ENCODE results near the gene ZNF440.

Gene ZNF440

DNA sequence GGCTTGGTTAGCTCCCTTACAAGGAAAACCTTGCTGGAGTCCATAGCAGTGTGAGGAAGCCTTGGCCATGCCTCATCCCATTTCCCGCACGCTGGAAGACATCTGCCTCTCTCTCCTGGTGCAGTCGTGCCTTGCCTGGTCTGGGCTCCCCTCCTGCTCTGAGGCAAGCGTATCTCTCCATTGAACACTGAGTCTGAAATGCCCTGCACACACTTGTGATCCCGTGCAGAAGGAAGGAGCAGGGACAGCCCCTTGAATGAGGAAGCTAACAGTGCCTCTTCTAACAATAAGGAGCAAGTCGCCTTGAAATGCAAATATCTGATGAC is 407 bp upstream of the ZNF440 start:
- TF ChIP-seq TAF1 (IDR thresholded peaks at IDR 0.05; ENCODE audit: borderline replicate concordance, insufficient read depth, low read length): no peak
- TF ChIP-seq, protein P1, sequence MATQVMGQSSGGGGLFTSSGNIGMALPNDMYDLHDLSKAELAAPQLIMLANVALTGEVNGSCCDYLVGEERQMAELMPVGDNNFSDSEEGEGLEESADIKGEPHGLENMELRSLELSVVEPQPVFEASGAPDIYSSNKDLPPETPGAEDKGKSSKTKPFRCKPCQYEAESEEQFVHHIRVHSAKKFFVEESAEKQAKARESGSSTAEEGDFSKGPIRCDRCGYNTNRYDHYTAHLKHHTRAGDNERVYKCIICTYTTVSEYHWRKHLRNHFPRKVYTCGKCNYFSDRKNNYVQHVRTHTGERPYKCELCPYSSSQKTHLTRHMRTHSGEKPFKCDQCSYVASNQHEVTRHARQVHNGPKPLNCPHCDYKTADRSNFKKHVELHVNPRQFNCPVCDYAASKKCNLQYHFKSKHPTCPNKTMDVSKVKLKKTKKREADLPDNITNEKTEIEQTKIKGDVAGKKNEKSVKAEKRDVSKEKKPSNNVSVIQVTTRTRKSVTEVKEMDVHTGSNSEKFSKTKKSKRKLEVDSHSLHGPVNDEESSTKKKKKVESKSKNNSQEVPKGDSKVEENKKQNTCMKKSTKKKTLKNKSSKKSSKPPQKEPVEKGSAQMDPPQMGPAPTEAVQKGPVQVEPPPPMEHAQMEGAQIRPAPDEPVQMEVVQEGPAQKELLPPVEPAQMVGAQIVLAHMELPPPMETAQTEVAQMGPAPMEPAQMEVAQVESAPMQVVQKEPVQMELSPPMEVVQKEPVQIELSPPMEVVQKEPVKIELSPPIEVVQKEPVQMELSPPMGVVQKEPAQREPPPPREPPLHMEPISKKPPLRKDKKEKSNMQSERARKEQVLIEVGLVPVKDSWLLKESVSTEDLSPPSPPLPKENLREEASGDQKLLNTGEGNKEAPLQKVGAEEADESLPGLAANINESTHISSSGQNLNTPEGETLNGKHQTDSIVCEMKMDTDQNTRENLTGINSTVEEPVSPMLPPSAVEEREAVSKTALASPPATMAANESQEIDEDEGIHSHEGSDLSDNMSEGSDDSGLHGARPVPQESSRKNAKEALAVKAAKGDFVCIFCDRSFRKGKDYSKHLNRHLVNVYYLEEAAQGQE (IDR thresholded peaks at IDR 0.05; ENCODE audit: insufficient read depth in 1 of 2, low read depth in 2 of 2, low read length in 2 of 2): no peak
- no peak for TF ChIP-seq POLR2AphosphoS5 (IDR thresholded peaks at IDR 0.05; ENCODE audit: low read depth, low read length)
- no peak for TF ChIP-seq FOXP2 (optimal IDR thresholded peaks at IDR 0.05; ENCODE audit: borderline replicate concordance, extremely low read depth, extremely low read length, insufficient read depth)
- TF ChIP-seq SIN3A (IDR thresholded peaks at IDR 0.05; ENCODE audit: borderline replicate concordance, insufficient read depth, low read length): no peak

DNA sequence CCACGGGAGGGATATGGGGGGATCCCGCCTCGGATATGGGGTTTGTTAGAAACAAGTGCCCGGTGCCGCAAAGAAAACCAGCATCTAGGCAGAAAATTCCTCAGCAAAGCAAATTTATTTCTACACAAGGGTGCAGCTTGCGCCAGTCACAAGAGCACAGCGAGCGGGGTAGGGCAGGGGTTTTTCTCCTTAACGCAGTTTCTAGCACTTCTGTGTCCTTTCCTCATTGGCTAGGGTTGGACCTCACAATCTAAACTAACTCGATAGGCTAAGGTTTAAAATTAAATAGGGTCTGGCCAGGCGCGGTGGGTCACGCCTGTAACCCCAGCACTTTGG is 595 bp downstream of the ZNF440 start:
- TF ChIP-seq TAF1 (IDR thresholded peaks at IDR 0.05; ENCODE audit: borderline replicate concordance, insufficient read depth, low read length) (no peak), SIN3A (IDR thresholded peaks at IDR 0.05; ENCODE audit: borderline replicate concordance, insufficient read depth, low read length) (no peak), POLR2AphosphoS5 (IDR thresholded peaks at IDR 0.05; ENCODE audit: low read depth, low read length) (no peak), FOXP2 (optimal IDR thresholded peaks at IDR 0.05; ENCODE audit: borderline replicate concordance, extremely low read depth, extremely low read length, insufficient read depth) (no peak)
- TF ChIP-seq, protein P1 (IDR thresholded peaks at IDR 0.05; ENCODE audit: insufficient read depth in 1 of 2, low read depth in 2 of 2, low read length in 2 of 2): no peak

DNA sequence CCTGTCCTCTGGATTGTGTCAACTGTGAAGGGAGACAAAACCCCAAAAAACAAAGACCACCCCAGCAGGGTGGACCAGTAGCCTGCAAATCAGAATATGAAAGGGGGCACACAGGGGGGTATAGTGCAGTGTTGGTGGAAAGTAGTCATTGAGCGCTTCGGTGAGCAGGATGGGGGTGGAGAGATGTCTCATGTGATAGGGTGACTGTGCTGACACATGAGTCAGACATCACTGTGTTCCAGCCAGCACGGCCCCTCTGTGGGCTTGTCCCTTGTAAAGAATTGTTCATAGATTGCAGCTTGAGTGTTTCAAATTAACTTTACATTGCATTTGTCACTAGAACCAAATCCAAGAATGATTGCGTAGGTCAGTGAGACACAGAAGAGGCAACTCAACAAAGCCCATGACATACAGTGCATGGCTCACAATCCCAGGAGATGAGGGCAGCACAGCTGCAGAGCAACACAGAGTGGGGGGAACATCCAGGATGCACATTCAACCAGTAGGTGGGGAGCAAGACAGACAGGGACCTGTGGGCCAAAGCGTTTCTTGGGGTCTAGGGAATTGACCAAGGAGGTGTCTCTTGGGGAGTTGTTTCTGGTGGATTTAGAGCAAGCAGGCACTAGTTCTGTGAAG is 7.5 kb downstream of the ZNF440 start:
- no peak for TF ChIP-seq POLR2AphosphoS5 (IDR thresholded peaks at IDR 0.05; ENCODE audit: low read depth, low read length)

DNA sequence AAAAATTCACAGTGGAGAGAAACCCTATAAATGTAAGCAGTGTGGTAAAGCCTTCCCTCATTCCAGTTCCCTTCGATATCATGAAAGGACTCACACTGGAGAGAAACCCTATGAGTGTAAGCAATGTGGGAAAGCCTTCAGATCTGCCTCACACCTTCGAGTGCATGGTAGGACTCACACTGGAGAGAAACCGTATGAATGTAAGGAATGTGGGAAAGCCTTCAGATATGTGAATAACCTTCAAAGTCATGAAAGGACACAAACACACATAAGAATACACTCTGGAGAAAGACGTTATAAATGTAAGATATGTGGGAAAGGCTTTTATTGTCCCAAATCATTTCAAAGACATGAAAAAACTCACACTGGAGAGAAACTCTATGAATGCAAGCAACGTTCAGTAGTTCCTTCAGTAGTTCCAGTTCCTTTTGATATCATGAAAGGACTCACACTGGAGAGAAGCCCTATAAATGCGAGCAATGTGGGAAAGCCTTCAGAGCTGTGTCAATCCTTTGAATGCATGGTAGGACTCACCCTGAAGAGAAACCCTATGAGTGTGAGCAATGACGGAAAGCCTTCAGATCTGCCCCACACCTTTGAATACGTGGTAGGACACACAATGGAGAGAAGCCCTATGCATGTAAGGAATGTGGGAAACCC is 18.3 kb downstream of the ZNF440 start:
- TF ChIP-seq TAF1 (IDR thresholded peaks at IDR 0.05; ENCODE audit: borderline replicate concordance, insufficient read depth, low read length): no peak
- no peak for TF ChIP-seq FOXP2 (optimal IDR thresholded peaks at IDR 0.05; ENCODE audit: borderline replicate concordance, extremely low read depth, extremely low read length, insufficient read depth)
- no peak for TF ChIP-seq SIN3A (IDR thresholded peaks at IDR 0.05; ENCODE audit: borderline replicate concordance, insufficient read depth, low read length)
- TF ChIP-seq, protein P1 (IDR thresholded peaks at IDR 0.05; ENCODE audit: insufficient read depth in 1 of 2, low read depth in 2 of 2, low read length in 2 of 2): no peak

DNA sequence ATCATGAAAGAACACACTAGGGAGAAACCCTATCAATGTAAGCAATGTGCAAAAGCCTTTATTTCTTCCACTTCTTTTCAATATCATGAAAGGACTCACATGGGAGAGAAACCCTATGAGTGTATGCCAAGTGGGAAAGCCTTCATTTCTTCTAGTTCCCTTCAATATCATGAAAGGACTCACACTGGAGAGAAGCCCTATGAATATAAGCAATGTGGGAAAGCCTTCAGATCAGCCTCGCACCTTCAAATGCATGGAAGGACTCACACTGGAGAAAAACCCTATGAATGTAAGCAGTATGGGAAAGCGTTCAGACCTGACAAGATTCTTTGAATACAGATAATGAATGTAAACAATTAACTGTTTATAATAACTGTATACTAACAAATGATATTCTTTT is 19.5 kb downstream of the ZNF440 start:
- no peak for TF ChIP-seq SIN3A (IDR thresholded peaks at IDR 0.05; ENCODE audit: borderline replicate concordance, insufficient read depth, low read length)
- TF ChIP-seq FOXP2 (optimal IDR thresholded peaks at IDR 0.05; ENCODE audit: borderline replicate concordance, extremely low read depth, extremely low read length, insufficient read depth): no peak
- TF ChIP-seq, protein P1 (IDR thresholded peaks at IDR 0.05; ENCODE audit: insufficient read depth in 1 of 2, low read depth in 2 of 2, low read length in 2 of 2): no peak
- no peak for TF ChIP-seq POLR2AphosphoS5 (IDR thresholded peaks at IDR 0.05; ENCODE audit: low read depth, low read length)
- no peak for TF ChIP-seq TAF1 (IDR thresholded peaks at IDR 0.05; ENCODE audit: borderline replicate concordance, insufficient read depth, low read length)
